GM20000 (cell line): ENCODE data around the gene PRMT7.

ENCODE experiments used
- DNase-seq: peaks from one replicate; pipeline ENCODE4 v3.0.0; 2012; ENCODE audit warnings: low spot score
- TF ChIP-seq, protein P1 (sequence below): IDR thresholded peaks from 2 replicates; pipeline ENCODE4 v1.5.1; 2012; ENCODE audit warnings: mild to moderate bottlenecking, control low read depth; ENCODE audit errors: extremely low read depth, missing control alignments

The PRMT7 gene

DNA sequence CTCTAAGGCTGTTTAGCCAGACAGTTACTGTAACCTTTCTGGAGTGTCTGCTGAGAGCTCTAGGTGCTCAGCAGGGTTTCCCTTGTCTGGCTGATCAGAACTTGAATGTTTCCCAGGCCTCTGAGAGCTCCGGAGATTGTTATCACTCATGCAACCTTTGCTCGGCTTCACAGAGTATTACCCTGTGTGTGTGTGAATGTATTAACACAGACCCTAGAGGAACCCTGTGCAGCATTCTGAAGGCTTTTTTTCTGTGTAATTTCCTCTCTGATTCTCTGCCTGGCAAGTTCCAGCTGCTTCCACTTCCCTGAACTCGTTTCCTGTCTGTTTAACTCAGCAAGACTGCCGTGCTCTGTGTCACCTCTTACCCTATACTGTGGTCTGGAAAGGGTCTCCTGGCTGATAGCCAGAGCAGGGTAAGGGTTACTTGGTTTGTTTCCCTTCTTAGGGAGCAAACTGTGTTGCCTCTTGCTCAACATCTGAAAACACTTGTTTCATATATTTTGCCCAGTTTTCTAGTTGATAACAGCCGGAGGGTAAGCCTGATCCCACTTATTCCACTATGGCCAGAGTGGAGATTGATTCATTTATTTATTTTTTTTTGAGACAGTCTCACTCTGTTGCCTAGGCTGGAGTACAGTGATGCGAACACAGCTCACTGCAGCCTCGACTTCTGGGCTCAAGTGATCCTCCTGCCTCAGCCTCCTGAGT is 21.7 kb downstream of the PRMT7 start:
- no peak for DNase-seq

DNA sequence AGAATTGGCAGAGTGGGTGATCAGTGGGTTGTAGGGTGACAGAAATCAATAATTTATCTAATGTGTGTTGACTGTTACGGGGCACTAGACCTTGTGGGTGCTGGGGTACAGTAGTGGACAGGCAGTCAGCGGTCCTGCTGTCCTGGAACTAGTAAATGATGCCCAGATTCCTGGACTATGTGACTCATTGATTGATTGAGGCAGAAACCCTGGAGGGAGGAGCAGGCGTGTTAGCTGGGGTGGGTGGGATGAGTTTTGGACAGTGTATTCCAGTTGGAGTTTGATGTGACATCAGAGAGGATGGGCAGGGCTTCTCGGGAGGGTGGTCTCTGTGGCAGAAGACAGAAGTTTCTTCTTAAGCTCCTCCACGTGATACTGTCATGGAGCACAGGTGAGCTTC is 24.4 kb downstream of the PRMT7 start:
- TF ChIP-seq, protein P1, sequence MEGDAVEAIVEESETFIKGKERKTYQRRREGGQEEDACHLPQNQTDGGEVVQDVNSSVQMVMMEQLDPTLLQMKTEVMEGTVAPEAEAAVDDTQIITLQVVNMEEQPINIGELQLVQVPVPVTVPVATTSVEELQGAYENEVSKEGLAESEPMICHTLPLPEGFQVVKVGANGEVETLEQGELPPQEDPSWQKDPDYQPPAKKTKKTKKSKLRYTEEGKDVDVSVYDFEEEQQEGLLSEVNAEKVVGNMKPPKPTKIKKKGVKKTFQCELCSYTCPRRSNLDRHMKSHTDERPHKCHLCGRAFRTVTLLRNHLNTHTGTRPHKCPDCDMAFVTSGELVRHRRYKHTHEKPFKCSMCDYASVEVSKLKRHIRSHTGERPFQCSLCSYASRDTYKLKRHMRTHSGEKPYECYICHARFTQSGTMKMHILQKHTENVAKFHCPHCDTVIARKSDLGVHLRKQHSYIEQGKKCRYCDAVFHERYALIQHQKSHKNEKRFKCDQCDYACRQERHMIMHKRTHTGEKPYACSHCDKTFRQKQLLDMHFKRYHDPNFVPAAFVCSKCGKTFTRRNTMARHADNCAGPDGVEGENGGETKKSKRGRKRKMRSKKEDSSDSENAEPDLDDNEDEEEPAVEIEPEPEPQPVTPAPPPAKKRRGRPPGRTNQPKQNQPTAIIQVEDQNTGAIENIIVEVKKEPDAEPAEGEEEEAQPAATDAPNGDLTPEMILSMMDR: no peak
- no peak for DNase-seq

More for the DNA sequence above, 21.7 kb downstream of the PRMT7 start:
- TF ChIP-seq, protein P1: no peak

GRCh38 chr16:68338326-68339119 is 27.7 kb downstream of the PRMT7 start:
- TF ChIP-seq, protein P1: no peak
- DNase-seq: no peak

GRCh38 chr16:68339214-68339613 is 28.4 kb downstream of the PRMT7 start:
- TF ChIP-seq, protein P1: no peak
- no peak for DNase-seq

GRCh38 chr16:68342620-68343019 is 31.8 kb downstream of the PRMT7 start:
- DNase-seq: no peak
- TF ChIP-seq, protein P1: no peak

- DNase-seq: no peak
- TF ChIP-seq, protein P1: no peak
Measured at GRCh38 chr16:68343137-68343536, 32.3 kb downstream of the PRMT7 start.

GRCh38 chr16:68344252-68344651 is 33.4 kb downstream of the PRMT7 start:
- no peak for DNase-seq
- TF ChIP-seq, protein P1: no peak
